Epithelial cell of proximal tubule (primary cell): ENCODE measurements around the gene IGSF3. TPM values are rescaled to one million over a fixed set of nuclear protein-coding genes. Genes with fewer than 3 reads are reported as not detected.

Experiments
- DNase-seq: peaks from one replicate; pipeline ENCODE4 v3.0.0-alpha.2; 2011; ENCODE audit warnings: low read depth
- H3K4me3 ChIP-seq: 2 replicates; pipeline ENCODE4 v1.5.1; 2011; ENCODE audit warnings: low read depth, mild to moderate bottlenecking, low read length
- total RNA-seq: library from RNA; depleted of rRNA; stranded (reverse); fragments of >200 nt; gene quantifications from 2 replicates; pipeline ENCODE4 v1.2.3, GENCODE V29; 2015
- TF ChIP-seq, protein P1 (sequence below): conservative IDR thresholded peaks from 2 replicates; pipeline ENCODE4 v1.5.1; 2012; ENCODE audit warnings: low read depth, mild to moderate bottlenecking, low read length

The IGSF3 gene
- total RNA-seq, 1 donor from 2014 or later: 21.4 TPM

DNA sequence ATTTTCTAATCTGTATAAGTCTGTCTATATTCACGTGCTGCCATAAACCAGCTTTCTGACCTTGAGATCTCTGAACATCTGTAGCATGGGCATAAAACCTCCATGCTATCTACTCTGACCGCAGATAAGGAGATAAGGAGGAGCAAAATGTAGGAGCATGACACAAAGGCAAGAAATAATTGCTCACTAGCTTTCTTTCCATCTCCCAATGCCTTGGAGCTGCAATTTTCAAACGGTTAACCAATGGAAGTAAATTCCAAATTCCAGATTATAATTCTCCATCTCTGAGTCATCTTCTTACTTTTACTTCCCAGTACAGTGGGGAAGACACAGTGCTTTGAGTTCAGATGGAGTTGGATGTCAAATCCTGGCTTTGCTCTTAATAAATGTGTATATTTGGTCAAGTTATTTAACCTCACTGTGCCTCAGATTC is 138.3 kb downstream of the IGSF3 start:
- no peak for DNase-seq
- TF ChIP-seq, protein P1, sequence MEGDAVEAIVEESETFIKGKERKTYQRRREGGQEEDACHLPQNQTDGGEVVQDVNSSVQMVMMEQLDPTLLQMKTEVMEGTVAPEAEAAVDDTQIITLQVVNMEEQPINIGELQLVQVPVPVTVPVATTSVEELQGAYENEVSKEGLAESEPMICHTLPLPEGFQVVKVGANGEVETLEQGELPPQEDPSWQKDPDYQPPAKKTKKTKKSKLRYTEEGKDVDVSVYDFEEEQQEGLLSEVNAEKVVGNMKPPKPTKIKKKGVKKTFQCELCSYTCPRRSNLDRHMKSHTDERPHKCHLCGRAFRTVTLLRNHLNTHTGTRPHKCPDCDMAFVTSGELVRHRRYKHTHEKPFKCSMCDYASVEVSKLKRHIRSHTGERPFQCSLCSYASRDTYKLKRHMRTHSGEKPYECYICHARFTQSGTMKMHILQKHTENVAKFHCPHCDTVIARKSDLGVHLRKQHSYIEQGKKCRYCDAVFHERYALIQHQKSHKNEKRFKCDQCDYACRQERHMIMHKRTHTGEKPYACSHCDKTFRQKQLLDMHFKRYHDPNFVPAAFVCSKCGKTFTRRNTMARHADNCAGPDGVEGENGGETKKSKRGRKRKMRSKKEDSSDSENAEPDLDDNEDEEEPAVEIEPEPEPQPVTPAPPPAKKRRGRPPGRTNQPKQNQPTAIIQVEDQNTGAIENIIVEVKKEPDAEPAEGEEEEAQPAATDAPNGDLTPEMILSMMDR: no peak
- H3K4me3 ChIP-seq: no peak overlapping the region

DNA sequence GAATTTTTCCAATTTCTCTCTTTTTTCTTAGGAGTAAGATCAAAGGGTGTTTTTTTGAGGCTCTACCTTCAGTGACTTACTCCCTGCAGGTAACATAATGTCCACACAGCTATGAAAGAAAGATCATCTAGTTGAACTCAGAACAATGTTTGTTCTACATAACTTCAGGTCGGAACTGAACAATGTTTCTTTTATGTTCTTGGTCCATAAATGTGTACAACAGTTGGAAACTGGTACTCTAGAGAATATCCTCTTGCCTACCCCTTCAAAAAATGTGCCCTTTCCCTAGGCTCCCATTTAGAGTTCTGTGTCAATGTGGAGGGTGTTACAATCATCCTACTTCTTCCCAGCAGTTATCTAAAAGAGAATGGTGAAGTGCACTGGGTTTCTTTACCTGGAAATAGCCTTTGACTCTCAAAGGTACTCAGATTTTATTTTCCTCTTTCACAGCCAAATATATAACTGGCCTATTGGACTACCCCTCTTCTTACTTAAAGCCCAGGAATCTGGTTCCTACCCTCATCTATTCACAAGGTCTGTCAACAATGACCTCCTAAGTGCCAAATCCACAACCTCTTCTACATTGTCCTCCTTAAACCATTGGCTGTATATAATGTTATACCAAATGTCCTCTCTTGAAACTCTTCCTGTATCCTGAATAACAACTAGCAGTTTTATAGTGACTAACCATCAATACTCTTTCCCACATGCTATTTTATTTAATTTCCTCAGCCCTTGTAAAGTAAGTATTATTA is 139.0 kb downstream of the IGSF3 start:
- H3K4me3 ChIP-seq: no peak overlapping the region
- no peak for DNase-seq
- TF ChIP-seq, protein P1: no peak

DNA sequence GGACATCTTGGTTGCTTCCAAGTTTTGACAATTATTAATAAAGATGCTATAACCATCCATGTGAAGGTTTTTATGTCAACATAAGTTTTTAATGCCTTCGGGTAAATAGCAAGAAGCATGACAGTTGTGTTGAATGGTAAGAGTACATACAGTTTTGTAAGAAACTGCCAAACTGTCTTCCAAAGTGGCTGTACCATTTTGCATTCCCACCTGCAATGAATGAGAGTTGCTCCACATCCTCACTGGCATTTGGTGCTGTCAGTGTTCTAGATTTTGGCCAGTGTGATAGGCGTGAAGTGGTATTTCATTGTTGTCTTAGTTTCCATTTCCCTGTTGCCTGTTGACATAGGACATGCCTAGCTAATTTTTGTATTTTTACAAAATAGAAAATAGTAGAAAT is 142.1 kb downstream of the IGSF3 start:
- DNase-seq: no peak
- TF ChIP-seq, protein P1: no peak
- H3K4me3 ChIP-seq: no peak overlapping the region

Other genes starting within 250 kb of the IGSF3 start
- gene CD58, start 96.7 kb downstream of the IGSF3 start, total RNA-seq: 14.2 and 15.5 TPM in 2 replicates
- not detected in 2 replicates for gene CD2, start 86.7 kb upstream of the IGSF3 start, total RNA-seq
- 64.2 and 86.3 TPM in 2 replicates for gene PTGFRN, start 242.2 kb upstream of the IGSF3 start, total RNA-seq